GM12873 (cell line): ENCODE results near the gene VAMP2.

ENCODE experiments used
- CTCF ChIP-seq: IDR thresholded peaks from 2 replicates; pipeline ENCODE4 v1.5.1; 2012; ENCODE audit warnings: low read depth, mild to moderate bottlenecking, moderate library complexity, low read length, control low read depth; ENCODE audit not compliant: insufficient read depth; ENCODE audit errors: missing control alignments

The VAMP2 gene

DNA sequence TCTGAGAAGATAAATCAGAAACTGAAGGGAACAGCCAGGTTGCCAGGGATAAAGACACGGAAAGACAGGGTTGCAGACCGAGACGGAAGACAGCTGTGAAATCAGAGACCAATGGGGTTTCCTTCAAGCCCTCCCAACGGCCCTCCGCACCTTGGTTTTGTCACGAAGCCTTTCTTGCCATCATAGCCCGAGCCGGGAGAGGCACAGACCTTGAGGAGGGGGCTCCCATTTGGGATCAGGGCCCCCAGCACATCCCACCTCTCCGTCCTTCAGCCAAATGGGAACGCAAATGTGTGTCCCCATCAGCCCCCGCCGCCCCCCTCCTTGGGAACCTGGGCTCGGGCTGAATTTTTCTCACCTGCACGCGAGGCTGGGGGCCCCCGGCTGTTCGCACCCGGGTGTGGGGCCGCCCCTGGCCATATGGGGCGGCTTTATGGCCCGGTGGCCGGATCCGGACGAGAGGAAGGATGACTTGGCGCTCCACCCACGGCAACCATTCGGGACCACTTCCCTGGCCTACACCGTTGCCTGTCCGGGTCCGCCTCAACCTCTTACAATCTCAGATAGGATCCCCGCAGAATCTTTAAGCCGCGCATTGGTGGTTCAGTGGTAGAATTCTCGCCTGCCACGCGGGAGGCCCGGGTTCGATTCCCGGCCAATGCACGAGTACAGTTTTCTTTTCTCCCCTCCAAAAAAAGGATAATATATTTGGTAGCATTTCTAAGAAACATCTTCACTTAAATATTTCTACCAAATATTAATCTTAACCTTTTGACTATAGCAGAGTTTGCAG lies 37.4 kb downstream of the VAMP2 start:
- no peak for TF ChIP-seq CTCF

- no peak for TF ChIP-seq CTCF
These were observed 38.2 kb downstream of the VAMP2 start for GRCh38 chr17:8124350-8125153.

GRCh38 chr17:8123695-8124349 lies 38.9 kb downstream of the VAMP2 start, which contains the start of gene HES7:
Gene HES7, minus strand, starts transcription at chr17:8124106. Its CDS starts 22 bp downstream, at chr17:8124084.
- TF ChIP-seq CTCF = no peak

DNA sequence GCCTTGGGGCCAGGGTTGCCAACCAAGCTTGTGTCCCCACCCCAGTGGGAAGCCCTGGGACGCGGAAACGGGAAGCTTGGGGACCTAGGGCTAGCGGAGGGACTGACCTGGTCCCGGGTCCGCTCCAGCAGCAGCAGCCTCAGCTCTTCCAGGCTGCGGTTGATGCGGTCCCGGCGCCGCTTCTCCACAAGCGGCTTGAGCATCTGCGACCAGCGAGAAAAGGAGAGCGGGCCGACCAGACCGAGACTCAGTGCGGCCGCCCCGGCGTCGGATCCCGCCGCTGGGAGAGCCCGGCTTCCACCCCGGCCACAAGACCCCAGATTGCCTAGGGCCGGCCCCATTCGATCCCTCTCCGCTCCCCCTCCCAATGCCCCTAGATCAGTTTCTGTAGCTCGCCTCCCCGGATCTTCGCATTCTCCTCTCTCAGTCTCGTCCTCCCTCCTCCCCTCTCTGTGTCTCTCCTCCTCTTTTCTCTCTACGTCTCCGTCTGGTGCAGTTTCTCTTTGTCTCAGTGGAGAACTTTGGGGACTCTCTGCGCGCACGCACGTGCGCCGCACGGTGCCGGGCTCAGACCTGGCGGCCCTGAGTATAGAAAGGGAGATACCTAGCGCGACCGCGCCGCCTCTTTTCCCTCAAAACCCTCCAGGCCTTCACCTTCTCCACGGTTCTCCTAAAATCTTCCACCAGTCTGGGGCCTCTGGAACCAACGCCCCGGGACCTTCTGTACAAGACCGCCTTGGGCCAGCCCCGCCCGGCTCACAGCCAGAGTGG lies 39.6 kb downstream of the VAMP2 start:
- no peak for TF ChIP-seq CTCF

DNA sequence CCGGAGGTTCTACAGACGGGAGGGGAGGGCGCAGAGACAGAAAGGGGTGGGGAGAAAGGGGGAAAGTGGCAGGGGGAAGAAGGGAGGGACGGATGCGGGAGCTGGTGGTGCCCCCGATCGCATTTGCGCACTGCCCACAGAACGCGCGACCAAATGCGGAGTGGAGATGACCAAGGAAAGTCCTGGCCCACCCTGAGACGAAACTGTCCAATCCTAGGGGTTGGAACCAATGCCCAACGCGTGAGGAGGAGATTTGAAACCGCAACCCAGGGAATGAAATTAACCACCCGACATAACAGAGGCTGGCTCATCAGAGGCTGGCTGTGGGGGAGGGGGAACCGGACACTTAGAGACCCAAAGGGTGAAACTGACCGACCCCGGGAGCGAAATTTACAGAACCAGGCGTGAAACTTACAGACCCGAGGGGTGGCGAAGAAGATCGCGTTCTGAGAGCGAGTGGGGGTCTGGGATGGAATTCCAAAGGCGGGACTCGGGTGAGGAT lies 40.3 kb downstream of the VAMP2 start:
- TF ChIP-seq CTCF = no peak

- peak; percentile 68 for TF ChIP-seq CTCF
These were observed 40.9 kb downstream of the VAMP2 start for GRCh38 chr17:8121681-8122421.
